Skeletal muscle cell (primary cell): ENCODE measurements around the gene AFF1.
"Not testable (repeated sequence)": the region's sequence is repeated elsewhere in the genome, so short reads cannot be mapped to it uniquely, and the experiment has no call there.

ENCODE experiments used
- DNase-seq: peaks from one replicate; pipeline ENCODE4 v3.0.0-alpha.2; 2010; ENCODE audit warnings: low read depth
- H3K4me3 ChIP-seq: 2 replicates; pipeline ENCODE4 v1.5.1; 2011; ENCODE audit warnings: low read depth, mild to moderate bottlenecking, control low read depth, low read length, moderate library complexity

AFF1 gene

GRCh38 chr4:86970447-86971354 lies 35.9 kb downstream of the AFF1 start:
- no peak for DNase-seq
- no peak overlapping the region for H3K4me3 ChIP-seq

- H3K4me3 ChIP-seq = no peak overlapping the region
- no peak for DNase-seq
Measured at GRCh38 chr4:86971355-86971683, 36.5 kb downstream of the AFF1 start.

- no peak for DNase-seq
- no peak overlapping the region for H3K4me3 ChIP-seq
Measured at GRCh38 chr4:86972997-86973396, 38.2 kb downstream of the AFF1 start.

GRCh38 chr4:86973668-86974067 lies 38.9 kb downstream of the AFF1 start:
- no peak for DNase-seq
- no peak overlapping the region for H3K4me3 ChIP-seq

GRCh38 chr4:86974551-86974994 lies 39.8 kb downstream of the AFF1 start:
- no peak overlapping the region for H3K4me3 ChIP-seq
- DNase-seq = no peak

GRCh38 chr4:86975927-86976326 lies 41.1 kb downstream of the AFF1 start:
- no peak overlapping the region for H3K4me3 ChIP-seq
- DNase-seq = no peak

GRCh38 chr4:86976801-86977485 lies 42.1 kb downstream of the AFF1 start:
- H3K4me3 ChIP-seq = no peak overlapping the region
- no peak for DNase-seq

GRCh38 chr4:86977621-86978184 lies 42.9 kb downstream of the AFF1 start:
- no peak overlapping the region for H3K4me3 ChIP-seq
- peak; percentile 71 for DNase-seq

GRCh38 chr4:86978709-86979108 lies 43.9 kb downstream of the AFF1 start:
- DNase-seq = no peak
- H3K4me3 ChIP-seq = no peak overlapping the region

GRCh38 chr4:86980230-86980629 lies 45.4 kb downstream of the AFF1 start:
- H3K4me3 ChIP-seq = no peak overlapping the region
- no peak for DNase-seq

GRCh38 chr4:86981789-86982188 lies 47.0 kb downstream of the AFF1 start:
- no peak for DNase-seq
- H3K4me3 ChIP-seq = no peak overlapping the region

- not testable (repeated sequence) for DNase-seq, H3K4me3 ChIP-seq
Measured at GRCh38 chr4:86985852-86986251, 51.0 kb downstream of the AFF1 start.

GRCh38 chr4:86989658-86990057 lies 54.8 kb downstream of the AFF1 start:
- DNase-seq, H3K4me3 ChIP-seq: not testable (repeated sequence)

GRCh38 chr4:86990510-86990909 lies 55.7 kb downstream of the AFF1 start:
- DNase-seq = no peak
- no peak overlapping the region for H3K4me3 ChIP-seq

- no peak for DNase-seq
- H3K4me3 ChIP-seq = no peak overlapping the region
Measured at GRCh38 chr4:86991994-86992393, 57.2 kb downstream of the AFF1 start.

GRCh38 chr4:86993909-86994681 lies 59.3 kb downstream of the AFF1 start:
- no peak overlapping the region for H3K4me3 ChIP-seq
- DNase-seq = no peak

GRCh38 chr4:86994686-86995085 lies 59.9 kb downstream of the AFF1 start:
- no peak overlapping the region for H3K4me3 ChIP-seq
- no peak for DNase-seq

- not testable (repeated sequence) for DNase-seq, H3K4me3 ChIP-seq
Measured at GRCh38 chr4:86996510-86996909, 61.7 kb downstream of the AFF1 start.

- DNase-seq = no peak
- H3K4me3 ChIP-seq = no peak overlapping the region
Measured at GRCh38 chr4:86999136-86999643, 64.4 kb downstream of the AFF1 start.

- no peak for DNase-seq
- no peak overlapping the region for H3K4me3 ChIP-seq
Measured at GRCh38 chr4:87002682-87003043, 67.9 kb downstream of the AFF1 start.
